ENCODE measurements around the gene AGPAT3.

DNA sequence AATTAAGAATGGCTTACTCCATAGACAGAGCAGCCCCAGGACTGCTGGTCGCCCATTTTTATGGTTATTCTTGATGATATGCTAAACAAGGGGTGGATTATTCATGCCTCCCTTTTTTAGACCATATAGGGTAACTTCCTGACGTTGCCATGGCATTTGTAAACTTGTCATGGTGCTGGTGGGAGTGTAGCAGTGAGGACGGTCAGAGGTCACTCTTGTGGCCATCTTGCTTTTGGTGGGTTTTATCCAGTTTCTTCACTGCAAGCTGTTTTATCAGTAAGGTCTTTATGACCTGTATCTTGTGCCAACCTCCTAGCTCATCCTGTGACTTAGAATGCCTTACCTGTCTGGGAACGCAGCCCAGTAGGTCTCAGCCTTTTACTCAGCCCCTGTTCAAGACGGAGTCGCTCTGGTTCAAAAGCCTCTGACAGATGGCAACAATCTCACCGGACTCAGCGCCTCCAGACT, 5.2 kb upstream of the AGPAT3 start:
- TF ChIP-seq, protein P1, sequence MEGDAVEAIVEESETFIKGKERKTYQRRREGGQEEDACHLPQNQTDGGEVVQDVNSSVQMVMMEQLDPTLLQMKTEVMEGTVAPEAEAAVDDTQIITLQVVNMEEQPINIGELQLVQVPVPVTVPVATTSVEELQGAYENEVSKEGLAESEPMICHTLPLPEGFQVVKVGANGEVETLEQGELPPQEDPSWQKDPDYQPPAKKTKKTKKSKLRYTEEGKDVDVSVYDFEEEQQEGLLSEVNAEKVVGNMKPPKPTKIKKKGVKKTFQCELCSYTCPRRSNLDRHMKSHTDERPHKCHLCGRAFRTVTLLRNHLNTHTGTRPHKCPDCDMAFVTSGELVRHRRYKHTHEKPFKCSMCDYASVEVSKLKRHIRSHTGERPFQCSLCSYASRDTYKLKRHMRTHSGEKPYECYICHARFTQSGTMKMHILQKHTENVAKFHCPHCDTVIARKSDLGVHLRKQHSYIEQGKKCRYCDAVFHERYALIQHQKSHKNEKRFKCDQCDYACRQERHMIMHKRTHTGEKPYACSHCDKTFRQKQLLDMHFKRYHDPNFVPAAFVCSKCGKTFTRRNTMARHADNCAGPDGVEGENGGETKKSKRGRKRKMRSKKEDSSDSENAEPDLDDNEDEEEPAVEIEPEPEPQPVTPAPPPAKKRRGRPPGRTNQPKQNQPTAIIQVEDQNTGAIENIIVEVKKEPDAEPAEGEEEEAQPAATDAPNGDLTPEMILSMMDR (IDR thresholded peaks at IDR 0.05), result no peak
- TF ChIP-seq POLR2A (IDR thresholded peaks at IDR 0.05) (no peak), POLR2AphosphoS5 (IDR thresholded peaks at IDR 0.05) (no peak)

Measured in prostate gland (tissue), 2 donors.